ENCODE results near the gene ZNF789. TPM values are rescaled to one million over a fixed set of nuclear protein-coding genes. Genes with fewer than 3 reads are reported as not detected.

ZNF789 gene
- total and polyA plus RNA-seq, 2 of the 13 experiments (the other 11 are each of a cell fraction or from before 2014, with no cell fraction given), result 19.8 to 25.1 TPM

DNA sequence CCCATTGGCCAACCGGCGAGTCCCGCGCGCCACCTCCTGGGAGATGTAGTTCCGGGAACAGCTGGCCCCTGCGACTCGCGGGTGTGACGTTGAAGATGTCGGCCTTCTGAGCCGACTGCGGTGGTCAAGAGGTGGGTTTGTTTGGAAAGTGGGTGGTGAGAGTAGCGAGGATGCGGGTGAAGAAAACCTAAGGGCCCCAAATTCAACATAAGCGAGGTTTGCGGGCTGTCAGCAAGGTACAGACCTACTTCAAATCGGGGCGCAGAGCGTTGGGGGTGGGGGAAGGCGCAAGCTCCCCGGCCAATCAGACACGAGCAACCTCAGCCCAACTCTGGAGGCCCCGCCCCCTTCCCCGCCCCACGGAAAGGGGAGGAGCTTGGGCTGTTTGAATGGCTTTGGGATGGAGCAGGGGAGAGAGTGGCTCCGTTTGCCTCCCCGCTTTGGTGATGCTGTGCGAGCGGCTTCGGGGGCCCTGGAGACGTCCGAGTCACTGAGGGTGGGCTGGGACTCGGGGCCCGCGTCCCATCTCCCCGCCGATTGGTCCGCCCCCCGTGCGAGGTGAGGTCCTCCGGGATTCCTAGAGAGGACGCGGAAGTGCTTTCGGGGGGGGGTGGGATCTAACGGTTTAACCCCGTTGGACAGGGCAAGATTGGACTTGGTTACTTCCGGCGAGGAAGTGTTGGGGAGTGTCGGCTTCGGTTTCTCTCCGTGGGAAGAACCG lies 32.1 kb downstream of the ZNF789 start, which contains the start of gene ZKSCAN5 (continued):
- TF ChIP-seq CHCHD3 (CRISPR knock-in tag; IDR thresholded peaks at IDR 0.05) (0 out of 2 replicates have a peak, but pooled peaks have one; percentile 57), ZNF782 (CRISPR knock-in tag; IDR thresholded peaks at IDR 0.05; ENCODE audit: borderline replicate concordance) (no peak), RARA (CRISPR knock-in tag; IDR thresholded peaks at IDR 0.05) (0 out of 2 replicates have a peak, but pooled peaks have one; percentile 17), ZNF121 (CRISPR knock-in tag; IDR thresholded peaks at IDR 0.05) (peak; percentile 53; the same call in 1 of the 2 replicates), KLF6 (CRISPR knock-in tag; IDR thresholded peaks at IDR 0.05) (no peak), ZNF33B (CRISPR knock-in tag; IDR thresholded peaks at IDR 0.05) (0 out of 2 replicates have a peak, but pooled peaks have one; percentile 38), ZNF83 (CRISPR knock-in tag; IDR thresholded peaks at IDR 0.05; ENCODE audit: borderline replicate concordance) (no peak), ZNF430 (CRISPR knock-in tag; IDR thresholded peaks at IDR 0.05) (peak; percentile 70; the same call in 1 of the 2 replicates), PHF21A (CRISPR knock-in tag; IDR thresholded peaks at IDR 0.05) (no peak), ZNF34 (CRISPR knock-in tag; IDR thresholded peaks at IDR 0.05; ENCODE audit: borderline replicate concordance) (0 out of 2 replicates have a peak, but pooled peaks have one; percentile 30), ZFYVE20 (CRISPR knock-in tag; IDR thresholded peaks at IDR 0.05; ENCODE audit: borderline replicate concordance, low read depth) (no peak), ZNF569 (CRISPR knock-in tag; IDR thresholded peaks at IDR 0.05; ENCODE audit: borderline replicate concordance) (no peak), PHF20 (CRISPR knock-in tag; IDR thresholded peaks at IDR 0.05) (peak; percentile 93), TIGD3 (CRISPR knock-in tag; IDR thresholded peaks at IDR 0.05; ENCODE audit: borderline replicate concordance) (0 out of 2 replicates have a peak, but pooled peaks have one; percentile 34), RFX3 (CRISPR knock-in tag; IDR thresholded peaks at IDR 0.05) (no peak), ZMYM3 (CRISPR knock-in tag; IDR thresholded peaks at IDR 0.05) (no peak; the same call in 1 of the 2 replicates), ZNF138 (CRISPR knock-in tag; IDR thresholded peaks at IDR 0.05; ENCODE audit: low read depth) (0 out of 2 replicates have a peak, but pooled peaks have one; percentile 41), ARID3A (IDR thresholded peaks at IDR 0.05; ENCODE audit: low read depth, low read length) (no peak), KDM4B (CRISPR knock-in tag; IDR thresholded peaks at IDR 0.05) (no peak), CAMTA2 (CRISPR knock-in tag; IDR thresholded peaks at IDR 0.05; ENCODE audit: borderline replicate concordance) (no peak)
- TF ChIP-seq, protein P1, sequence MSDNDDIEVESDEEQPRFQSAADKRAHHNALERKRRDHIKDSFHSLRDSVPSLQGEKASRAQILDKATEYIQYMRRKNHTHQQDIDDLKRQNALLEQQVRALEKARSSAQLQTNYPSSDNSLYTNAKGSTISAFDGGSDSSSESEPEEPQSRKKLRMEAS (IDR thresholded peaks at IDR 0.05), result peak; percentile 55
- TF ChIP-seq, protein P2, sequence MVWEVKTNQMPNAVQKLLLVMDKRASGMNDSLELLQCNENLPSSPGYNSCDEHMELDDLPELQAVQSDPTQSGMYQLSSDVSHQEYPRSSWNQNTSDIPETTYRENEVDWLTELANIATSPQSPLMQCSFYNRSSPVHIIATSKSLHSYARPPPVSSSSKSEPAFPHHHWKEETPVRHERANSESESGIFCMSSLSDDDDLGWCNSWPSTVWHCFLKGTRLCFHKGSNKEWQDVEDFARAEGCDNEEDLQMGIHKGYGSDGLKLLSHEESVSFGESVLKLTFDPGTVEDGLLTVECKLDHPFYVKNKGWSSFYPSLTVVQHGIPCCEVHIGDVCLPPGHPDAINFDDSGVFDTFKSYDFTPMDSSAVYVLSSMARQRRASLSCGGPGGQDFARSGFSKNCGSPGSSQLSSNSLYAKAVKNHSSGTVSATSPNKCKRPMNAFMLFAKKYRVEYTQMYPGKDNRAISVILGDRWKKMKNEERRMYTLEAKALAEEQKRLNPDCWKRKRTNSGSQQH (CRISPR knock-in tag; IDR thresholded peaks at IDR 0.05; ENCODE audit: low read depth), result peak; percentile 84
- TF ChIP-seq, protein P3, sequence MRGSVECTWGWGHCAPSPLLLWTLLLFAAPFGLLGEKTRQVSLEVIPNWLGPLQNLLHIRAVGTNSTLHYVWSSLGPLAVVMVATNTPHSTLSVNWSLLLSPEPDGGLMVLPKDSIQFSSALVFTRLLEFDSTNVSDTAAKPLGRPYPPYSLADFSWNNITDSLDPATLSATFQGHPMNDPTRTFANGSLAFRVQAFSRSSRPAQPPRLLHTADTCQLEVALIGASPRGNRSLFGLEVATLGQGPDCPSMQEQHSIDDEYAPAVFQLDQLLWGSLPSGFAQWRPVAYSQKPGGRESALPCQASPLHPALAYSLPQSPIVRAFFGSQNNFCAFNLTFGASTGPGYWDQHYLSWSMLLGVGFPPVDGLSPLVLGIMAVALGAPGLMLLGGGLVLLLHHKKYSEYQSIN (CRISPR knock-in tag; IDR thresholded peaks at IDR 0.05; ENCODE audit: borderline replicate concordance), result no peak
- TF ChIP-seq, protein P4, sequence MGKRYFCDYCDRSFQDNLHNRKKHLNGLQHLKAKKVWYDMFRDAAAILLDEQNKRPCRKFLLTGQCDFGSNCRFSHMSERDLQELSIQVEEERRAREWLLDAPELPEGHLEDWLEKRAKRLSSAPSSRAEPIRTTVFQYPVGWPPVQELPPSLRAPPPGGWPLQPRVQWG (CRISPR knock-in tag; IDR thresholded peaks at IDR 0.05; ENCODE audit: borderline replicate concordance, low read depth), result no peak

Data from HepG2 (cell line).